Stimulated activated CD8-positive, alpha-beta memory T cell treated with anti-CD3 and anti-CD28 coated beads, Interleukin-15, amount 100 ng/mL, for 4 hours (primary cell): ENCODE data around the gene GAL3ST3.
"Not testable (repeated sequence)": the region's sequence is repeated elsewhere in the genome, so short reads cannot be mapped to it uniquely, and the experiment has no call there.

Experiments
- DNase-seq, 2 donors: peaks; one replicate each; pipeline ENCODE4 v3.0.0-alpha.2; 2020; ENCODE audit warnings: low read depth in 2 of 2

GAL3ST3 gene

GRCh38 chr11:66048547-66049323, at the start of gene GAL3ST3:
Gene GAL3ST3 (minus strand): TSS chr11:66049161. CDS start chr11:66045415, 3,746 bp downstream.
- DNase-seq = no peak

- not testable (repeated sequence) for DNase-seq
Observed at GRCh38 chr11:66092125-66092524, 43.2 kb upstream of the GAL3ST3 start.

- DNase-seq = no peak
Observed at GRCh38 chr11:66090288-66090687, 41.3 kb upstream of the GAL3ST3 start.

GRCh38 chr11:66089067-66089466, 40.1 kb upstream of the GAL3ST3 start:
- no peak for DNase-seq

- no peak for DNase-seq
Observed at GRCh38 chr11:66087148-66087908, 38.4 kb upstream of the GAL3ST3 start.

GRCh38 chr11:66084821-66085475, 36.0 kb upstream of the GAL3ST3 start:
- no peak for DNase-seq

GRCh38 chr11:66083767-66084166, 34.8 kb upstream of the GAL3ST3 start:
- no peak for DNase-seq

- no peak for DNase-seq
Observed at GRCh38 chr11:66082946-66083698, 34.2 kb upstream of the GAL3ST3 start.

- peak in 1 of 2 donors; percentile 42 for DNase-seq
Observed at GRCh38 chr11:66081505-66081904, 32.5 kb upstream of the GAL3ST3 start.

- DNase-seq = peak in 1 of 2 donors; percentile 58
Observed at GRCh38 chr11:66080055-66080817, 31.3 kb upstream of the GAL3ST3 start.

GRCh38 chr11:66078949-66079348, 30.0 kb upstream of the GAL3ST3 start:
- DNase-seq = not testable (repeated sequence)

- no peak for DNase-seq
Observed at GRCh38 chr11:66077927-66078326, 29.0 kb upstream of the GAL3ST3 start.

GRCh38 chr11:66076561-66076960, 27.6 kb upstream of the GAL3ST3 start:
- no peak for DNase-seq

- no peak for DNase-seq
Observed at GRCh38 chr11:66075273-66075672, 26.3 kb upstream of the GAL3ST3 start.

- DNase-seq = no peak
Observed at GRCh38 chr11:66073669-66074068, 24.7 kb upstream of the GAL3ST3 start.

- no peak for DNase-seq
Observed at GRCh38 chr11:66072518-66072917, 23.6 kb upstream of the GAL3ST3 start.

- no peak for DNase-seq
Observed at GRCh38 chr11:66072081-66072480, 23.1 kb upstream of the GAL3ST3 start.

- DNase-seq = no peak
Observed at GRCh38 chr11:66071381-66071801, 22.4 kb upstream of the GAL3ST3 start.

- no peak for DNase-seq
Observed at GRCh38 chr11:66070604-66071380, 21.8 kb upstream of the GAL3ST3 start.
